ENCODE results near the gene AKR1D1. TPM values are rescaled to one million over a fixed set of nuclear protein-coding genes. Genes with fewer than 3 reads are reported as not detected.
"Not testable (repeated sequence)": the region's sequence is repeated elsewhere in the genome, so short reads cannot be mapped to it uniquely, and the experiment has no call there.

The AKR1D1 gene
- polyA plus RNA-seq, 2 of the 4 experiments (the other 2 are of a cell fraction), result 0.06 TPM; not detected in 1

DNA sequence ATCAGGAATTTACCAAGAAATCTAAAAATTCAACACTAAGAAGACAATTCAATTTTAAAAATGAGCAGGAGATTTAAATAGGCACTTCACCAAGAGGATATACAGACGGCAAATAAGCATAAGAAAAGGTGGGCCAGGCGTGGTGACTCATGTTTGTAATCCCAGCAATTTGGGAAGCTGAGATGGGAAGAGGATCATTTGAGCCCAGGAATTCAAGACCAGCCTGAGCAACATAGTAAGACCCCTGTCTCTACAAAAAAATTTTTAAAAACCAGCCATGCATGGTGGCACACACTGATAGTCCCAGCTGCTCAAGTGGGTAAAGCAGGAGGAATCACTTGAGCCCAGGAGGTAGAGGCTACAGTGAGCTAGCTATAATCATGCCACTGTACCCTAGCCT, 3.5 kb upstream of the AKR1D1 start (continued):
- TF ChIP-seq, protein P1, sequence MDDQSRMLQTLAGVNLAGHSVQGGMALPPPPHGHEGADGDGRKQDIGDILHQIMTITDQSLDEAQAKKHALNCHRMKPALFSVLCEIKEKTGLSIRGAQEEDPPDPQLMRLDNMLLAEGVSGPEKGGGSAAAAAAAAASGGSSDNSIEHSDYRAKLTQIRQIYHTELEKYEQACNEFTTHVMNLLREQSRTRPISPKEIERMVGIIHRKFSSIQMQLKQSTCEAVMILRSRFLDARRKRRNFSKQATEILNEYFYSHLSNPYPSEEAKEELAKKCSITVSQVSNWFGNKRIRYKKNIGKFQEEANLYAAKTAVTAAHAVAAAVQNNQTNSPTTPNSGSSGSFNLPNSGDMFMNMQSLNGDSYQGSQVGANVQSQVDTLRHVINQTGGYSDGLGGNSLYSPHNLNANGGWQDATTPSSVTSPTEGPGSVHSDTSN (IDR thresholded peaks at IDR 0.05), result no peak
- TF ChIP-seq ZC3H11A (IDR thresholded peaks at IDR 0.05), result no peak
- no peak for TF ChIP-seq FOSL2 (IDR thresholded peaks at IDR 0.05)
- no peak for TF ChIP-seq FOSL2 (CRISPR knock-in tag; IDR thresholded peaks at IDR 0.05)

DNA sequence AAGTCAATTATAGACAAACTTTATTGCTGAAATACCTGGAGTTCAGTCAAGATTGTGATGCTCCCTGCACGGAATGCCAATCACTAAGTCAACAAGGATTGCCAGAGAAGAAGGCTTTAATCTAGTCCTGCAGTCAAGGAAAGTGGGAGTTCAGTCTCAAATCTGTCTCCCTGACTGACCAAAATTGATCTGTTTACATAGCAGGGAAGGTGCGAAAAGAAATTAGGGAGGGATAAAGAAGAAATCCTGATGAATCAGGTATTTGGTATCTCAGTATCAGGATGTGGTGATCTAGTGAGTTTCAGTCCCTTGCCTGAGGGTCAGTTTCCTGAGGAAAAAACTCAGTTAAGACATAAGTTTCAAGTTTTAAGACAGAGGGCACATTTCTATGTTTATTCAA, 2.1 kb upstream of the AKR1D1 start:
- ChIA-PET POLR2A (no interaction called here), CTCF (no interaction called here)
- ATAC-seq (no peak), DNase-seq (ENCODE audit: low read depth in 1 of 2, low spot score in 1 of 2) (no peak), FAIRE-seq (no peak)
- Histone ChIP-seq H3K27ac (no peak overlapping the region), H3K9me3 (no peaks in the 10 kb centered on the region), H3K4me2 (no peak overlapping the region), H3K4me3 (no peak overlapping the region), H3K4me1 (no peaks in the 10 kb centered on the region)
- 21% methylated on average over 2 of the region's 2 CpGs for WGBS (ENCODE audit: missing lambda C conversion rate)
- TF ChIP-seq KDM1A (IDR thresholded peaks at IDR 0.05; ENCODE audit: low read depth) (no peak), MAZ (IDR thresholded peaks at IDR 0.05; ENCODE audit: borderline replicate concordance, low read depth, low read length) (no peak), POLR2A (IDR thresholded peaks at IDR 0.05; ENCODE audit: low read length) (no peak), NPAS2 (CRISPR knock-in tag; IDR thresholded peaks at IDR 0.05; ENCODE audit: borderline replicate concordance) (no peak)

DNA sequence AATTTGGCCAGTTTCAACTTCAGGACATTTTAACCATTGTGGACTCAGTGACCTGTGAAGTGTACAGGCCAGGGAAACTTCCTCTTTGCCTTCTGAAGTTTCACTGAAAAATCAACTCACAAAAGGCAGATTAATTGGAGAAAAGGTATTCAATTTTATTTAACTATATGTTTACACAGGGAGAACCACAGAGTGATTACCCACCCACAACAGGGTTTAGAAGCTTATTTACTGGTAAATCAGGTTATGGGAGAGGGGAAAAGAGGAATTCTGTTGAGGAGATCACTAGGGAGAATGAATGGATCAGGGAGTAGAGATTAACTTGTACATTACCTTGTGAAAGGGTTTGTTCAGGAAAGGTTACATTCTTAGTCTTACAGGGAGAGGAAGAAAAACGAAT, 1.7 kb upstream of the AKR1D1 start:
- POLR2A ChIA-PET, result no interaction called here
- CTCF ChIA-PET, result no interaction called here
- ATAC-seq, result no peak
- TF ChIP-seq RAD21 (conservative IDR thresholded peaks at IDR 0.05 in 1 of 2, IDR thresholded peaks at IDR 0.05 in 1 of 2) (no peak), KDM1A (IDR thresholded peaks at IDR 0.05; ENCODE audit: low read depth) (no peak), HOXA7 (CRISPR knock-in tag; IDR thresholded peaks at IDR 0.05) (no peak), ZNF302 (CRISPR knock-in tag; IDR thresholded peaks at IDR 0.05) (no peak), FOSB (CRISPR knock-in tag; IDR thresholded peaks at IDR 0.05) (no peak), FOSL2 (IDR thresholded peaks at IDR 0.05) (no peak), FOSL2 (CRISPR knock-in tag; IDR thresholded peaks at IDR 0.05) (no peak), FOXS1 (CRISPR knock-in tag; IDR thresholded peaks at IDR 0.05) (no peak)
- FAIRE-seq, result no peak
- DNase-seq (ENCODE audit: low read depth in 1 of 2, low spot score in 1 of 2), result no peak
- Histone ChIP-seq H3K9me3 (no peaks in the 10 kb centered on the region), H3K4me3 (no peak overlapping the region), H3K4me2 (no peak overlapping the region), H3K27ac (no peak overlapping the region), H3K4me1 (no peaks in the 10 kb centered on the region)
- 0% methylated on average over 1 of the region's 1 CpG for WGBS (ENCODE audit: missing lambda C conversion rate)

DNA sequence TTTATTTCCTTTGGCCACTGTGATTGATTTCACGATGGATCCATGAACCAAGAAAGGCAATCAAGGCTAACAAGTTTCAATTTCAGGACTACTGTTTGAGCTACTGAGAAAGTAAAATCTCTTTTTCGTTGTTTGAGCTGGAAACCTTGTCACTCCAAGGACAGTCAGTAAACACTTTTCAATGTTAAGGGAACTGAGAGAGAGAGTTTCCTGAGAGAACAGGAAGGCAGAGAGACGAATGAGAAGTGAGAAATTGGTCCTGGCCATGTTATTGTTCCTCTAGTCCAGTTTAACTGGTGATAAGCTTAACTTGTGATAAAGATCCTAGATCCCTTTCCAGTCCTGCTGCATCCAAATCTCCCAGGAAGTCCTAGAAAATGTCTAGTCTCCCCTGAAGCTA, 909 bp upstream of the AKR1D1 start:
- TF ChIP-seq TP53 (CRISPR knock-in tag; IDR thresholded peaks at IDR 0.05), result no peak
- TF ChIP-seq RFX5 (IDR thresholded peaks at IDR 0.05), result no peak
- TF ChIP-seq, protein P2, sequence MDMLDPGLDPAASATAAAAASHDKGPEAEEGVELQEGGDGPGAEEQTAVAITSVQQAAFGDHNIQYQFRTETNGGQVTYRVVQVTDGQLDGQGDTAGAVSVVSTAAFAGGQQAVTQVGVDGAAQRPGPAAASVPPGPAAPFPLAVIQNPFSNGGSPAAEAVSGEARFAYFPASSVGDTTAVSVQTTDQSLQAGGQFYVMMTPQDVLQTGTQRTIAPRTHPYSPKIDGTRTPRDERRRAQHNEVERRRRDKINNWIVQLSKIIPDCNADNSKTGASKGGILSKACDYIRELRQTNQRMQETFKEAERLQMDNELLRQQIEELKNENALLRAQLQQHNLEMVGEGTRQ (IDR thresholded peaks at IDR 0.05), result no peak
- no peak for TF ChIP-seq BHLHE40 (IDR thresholded peaks at IDR 0.05; ENCODE audit: low read depth, low read length)
- TF ChIP-seq, protein P3, sequence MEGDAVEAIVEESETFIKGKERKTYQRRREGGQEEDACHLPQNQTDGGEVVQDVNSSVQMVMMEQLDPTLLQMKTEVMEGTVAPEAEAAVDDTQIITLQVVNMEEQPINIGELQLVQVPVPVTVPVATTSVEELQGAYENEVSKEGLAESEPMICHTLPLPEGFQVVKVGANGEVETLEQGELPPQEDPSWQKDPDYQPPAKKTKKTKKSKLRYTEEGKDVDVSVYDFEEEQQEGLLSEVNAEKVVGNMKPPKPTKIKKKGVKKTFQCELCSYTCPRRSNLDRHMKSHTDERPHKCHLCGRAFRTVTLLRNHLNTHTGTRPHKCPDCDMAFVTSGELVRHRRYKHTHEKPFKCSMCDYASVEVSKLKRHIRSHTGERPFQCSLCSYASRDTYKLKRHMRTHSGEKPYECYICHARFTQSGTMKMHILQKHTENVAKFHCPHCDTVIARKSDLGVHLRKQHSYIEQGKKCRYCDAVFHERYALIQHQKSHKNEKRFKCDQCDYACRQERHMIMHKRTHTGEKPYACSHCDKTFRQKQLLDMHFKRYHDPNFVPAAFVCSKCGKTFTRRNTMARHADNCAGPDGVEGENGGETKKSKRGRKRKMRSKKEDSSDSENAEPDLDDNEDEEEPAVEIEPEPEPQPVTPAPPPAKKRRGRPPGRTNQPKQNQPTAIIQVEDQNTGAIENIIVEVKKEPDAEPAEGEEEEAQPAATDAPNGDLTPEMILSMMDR (IDR thresholded peaks at IDR 0.05), result no peak
- TF ChIP-seq POLR2AphosphoS2 (conservative IDR thresholded peaks at IDR 0.05; ENCODE audit: low read length), result no peak
- FAIRE-seq (no peak), DNase-seq (ENCODE audit: low read depth in 1 of 2, low spot score in 1 of 2) (no peak), ATAC-seq (no peak)
- Histone ChIP-seq H3K27ac (no peak overlapping the region), H3K4me3 (no peak overlapping the region), H3K9me3 (no peaks in the 10 kb centered on the region), H3K4me2 (no peak overlapping the region), H3K4me1 (no peaks in the 10 kb centered on the region)
- ChIA-PET CTCF (interaction anchor here (1.3 to 2.6 kb wide), 2 partner anchors 10 kb away, joined by 5 to 6 read pairs; no protein-coding TSS in a partner anchor), POLR2A (no interaction called here)
- 24% methylated on average over 3 of the region's 3 CpGs for WGBS (ENCODE audit: missing lambda C conversion rate)

DNA sequence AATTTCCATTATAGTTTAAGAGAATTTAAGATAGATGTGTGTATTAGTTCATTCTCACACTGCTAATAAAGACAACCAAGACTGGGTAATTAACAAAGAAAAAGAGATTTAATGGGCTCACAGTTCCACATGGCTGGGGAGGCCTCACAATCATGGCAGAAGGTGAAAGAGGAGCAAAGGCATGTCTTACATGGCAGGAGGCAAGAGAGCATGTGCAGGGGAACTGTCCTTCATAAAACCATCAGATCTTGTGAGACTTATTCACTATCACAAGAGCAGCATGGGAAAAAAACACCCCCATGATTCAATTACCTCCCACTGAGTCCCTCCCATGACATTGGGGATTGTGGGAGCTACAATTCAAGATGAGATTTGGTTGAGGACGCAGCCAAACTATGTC, 473 bp upstream of the AKR1D1 start:
- H3K9me3 ChIP-seq; ATAC-seq; H3K4me1 ChIP-seq; H3K4me2 ChIP-seq; H3K4me3 ChIP-seq; POLR2A ChIA-PET; DNase-seq (ENCODE audit: low read depth in 1 of 2, low spot score in 1 of 2); H3K27ac ChIP-seq; FAIRE-seq: not testable (repeated sequence)
- CTCF ChIA-PET, result interaction anchor here (0.9 to 2.6 kb wide), 3 partner anchors 10 to 663 kb away, joined by 3 to 6 read pairs (median 5); no protein-coding TSS in a partner anchor
- WGBS (ENCODE audit: missing lambda C conversion rate), result 33% methylated on average over 1 of the region's 1 CpG
